Activated T-cell treated with anti-CD3 and anti-CD28 coated beads, Interleukin-2, amount 50 U/mL, for 24 hours (primary cell): ENCODE results near the gene ORM2.
A peak's percentile ranks its signal among the peaks of the same experiment; 100 is the strongest.
"Not testable (repeated sequence)": the region's sequence is repeated elsewhere in the genome, so short reads cannot be mapped to it uniquely, and the experiment has no call there.

Source experiments
- DNase-seq: peaks from one replicate; pipeline ENCODE4 v3.0.0-alpha.2; 2020
- H3K27ac Mint-ChIP-seq: 2 replicates; pipeline ENCODE4 v1.8.0; 2020; ENCODE audit warnings: mild to moderate bottlenecking, mixed read lengths
- H3K27me3 Mint-ChIP-seq: 2 replicates; pipeline ENCODE4 v1.8.0; 2020; ENCODE audit warnings: mixed read lengths
- H3K36me3 Mint-ChIP-seq: 2 replicates; pipeline ENCODE4 v1.8.0; 2020; ENCODE audit warnings: low read depth, mixed read lengths
- H3K4me1 Mint-ChIP-seq: 2 replicates; pipeline ENCODE4 v1.8.0; 2020; ENCODE audit warnings: low read depth, mixed read lengths
- H3K4me3 Mint-ChIP-seq: 2 replicates; pipeline ENCODE4 v1.8.0; 2020; ENCODE audit warnings: mild to moderate bottlenecking, moderate library complexity, mixed read lengths
- H3K9me3 Mint-ChIP-seq: 2 replicates; pipeline ENCODE4 v1.8.0; 2020; ENCODE audit warnings: mixed read lengths

The ORM2 gene

GRCh38 chr9:114315723-114316363 lies 13.8 kb upstream of the ORM2 start:
- no peak overlapping the region for H3K4me3 Mint-ChIP-seq
- H3K27ac Mint-ChIP-seq, result no peak overlapping the region
- peaks cover 11% of the 10 kb centered on the region for H3K27me3 Mint-ChIP-seq
- H3K36me3 Mint-ChIP-seq, result no peaks in the 10 kb centered on the region
- no peak for DNase-seq
- no peaks in the 10 kb centered on the region for H3K9me3 Mint-ChIP-seq
- peaks cover 1% of the 10 kb centered on the region for H3K4me1 Mint-ChIP-seq

DNA sequence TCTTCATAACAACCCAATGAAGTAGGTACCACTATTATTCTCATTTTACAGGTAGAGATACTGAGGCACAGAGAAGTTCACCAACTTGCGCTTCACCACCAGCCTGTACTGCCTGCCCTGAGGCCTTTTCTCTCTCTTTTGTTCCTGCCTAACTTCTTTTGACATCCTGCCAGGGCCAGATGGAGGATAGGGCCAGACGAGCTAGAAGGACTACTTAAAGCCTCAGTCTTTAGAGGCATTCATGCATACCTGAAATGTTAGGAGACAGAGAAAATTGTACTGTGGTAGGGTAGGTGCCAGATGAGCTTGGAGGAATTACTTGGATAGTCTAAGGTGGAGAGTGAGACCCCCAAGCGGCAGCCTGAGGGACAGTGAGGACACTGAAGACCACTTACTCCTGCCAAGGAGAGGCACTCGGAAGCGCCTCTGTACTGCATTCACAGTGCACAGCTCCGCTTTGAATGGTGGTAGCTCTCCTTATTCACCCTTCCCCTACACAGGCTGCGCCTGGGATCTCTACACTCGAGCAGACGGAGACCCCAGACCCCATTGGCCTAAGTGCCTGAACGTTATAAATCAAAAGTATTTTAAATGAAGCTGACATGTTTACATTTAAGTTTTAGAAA lies 13.0 kb upstream of the ORM2 start:
- H3K4me3 Mint-ChIP-seq, result no peak overlapping the region
- H3K4me1 Mint-ChIP-seq, result peaks cover 3% of the 10 kb centered on the region
- peaks cover 11% of the 10 kb centered on the region for H3K27me3 Mint-ChIP-seq
- no peaks in the 10 kb centered on the region for H3K36me3 Mint-ChIP-seq
- peak; percentile 9 for DNase-seq
- no peak overlapping the region for H3K27ac Mint-ChIP-seq
- no peaks in the 10 kb centered on the region for H3K9me3 Mint-ChIP-seq

- Mint-ChIP-seq H3K4me1 (peaks cover 10% of the 10 kb centered on the region), H3K36me3 (no peaks in the 10 kb centered on the region), H3K27ac (peak overlapping the region; percentile 52), H3K9me3 (no peaks in the 10 kb centered on the region), H3K4me3 (no peak overlapping the region), H3K27me3 (peaks cover 11% of the 10 kb centered on the region)
- DNase-seq, result peak; percentile 12
These were observed 11.9 kb upstream of the ORM2 start for GRCh38 chr9:114317665-114318357.

DNA sequence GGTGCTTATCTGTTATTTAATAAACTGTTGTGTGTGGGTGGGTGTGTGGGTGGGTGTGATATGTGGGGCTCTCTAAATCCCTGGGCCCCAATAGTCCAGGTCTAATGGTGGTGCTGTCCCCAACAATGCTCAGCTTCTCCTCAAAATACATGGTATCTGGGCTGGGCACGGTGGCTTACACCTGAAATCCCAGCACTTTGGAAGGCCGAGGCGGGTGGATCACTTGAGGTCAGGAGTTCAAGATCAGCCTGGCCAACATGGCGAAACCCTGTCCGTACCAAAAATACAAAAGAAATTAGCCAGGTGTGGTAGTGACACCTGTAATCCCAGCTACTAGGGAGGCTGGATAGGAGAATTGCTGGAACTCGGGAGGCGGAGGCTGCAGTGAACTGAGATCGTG lies 11.3 kb upstream of the ORM2 start:
- peaks cover 11% of the 10 kb centered on the region for H3K27me3 Mint-ChIP-seq
- H3K9me3 Mint-ChIP-seq, result no peaks in the 10 kb centered on the region
- peaks cover 10% of the 10 kb centered on the region for H3K4me1 Mint-ChIP-seq
- H3K27ac Mint-ChIP-seq, result no peak overlapping the region
- no peaks in the 10 kb centered on the region for H3K36me3 Mint-ChIP-seq
- peak; percentile 3 for DNase-seq
- H3K4me3 Mint-ChIP-seq, result no peak overlapping the region

GRCh38 chr9:114319147-114319546 lies 10.5 kb upstream of the ORM2 start:
- Mint-ChIP-seq H3K27me3 (peaks cover 11% of the 10 kb centered on the region), H3K36me3 (no peaks in the 10 kb centered on the region), H3K4me3 (no peak overlapping the region), H3K4me1 (peaks cover 10% of the 10 kb centered on the region), H3K9me3 (no peaks in the 10 kb centered on the region), H3K27ac (no peak overlapping the region)
- DNase-seq, result peak; percentile 2

GRCh38 chr9:114320710-114321109 lies 9.0 kb upstream of the ORM2 start:
- H3K27ac Mint-ChIP-seq, H3K36me3 Mint-ChIP-seq, H3K9me3 Mint-ChIP-seq, H3K4me3 Mint-ChIP-seq: not testable (repeated sequence)
- Mint-ChIP-seq H3K27me3 (peaks cover 11% of the 10 kb centered on the region), H3K4me1 (peaks cover 10% of the 10 kb centered on the region)
- peak; percentile 15 for DNase-seq

DNA sequence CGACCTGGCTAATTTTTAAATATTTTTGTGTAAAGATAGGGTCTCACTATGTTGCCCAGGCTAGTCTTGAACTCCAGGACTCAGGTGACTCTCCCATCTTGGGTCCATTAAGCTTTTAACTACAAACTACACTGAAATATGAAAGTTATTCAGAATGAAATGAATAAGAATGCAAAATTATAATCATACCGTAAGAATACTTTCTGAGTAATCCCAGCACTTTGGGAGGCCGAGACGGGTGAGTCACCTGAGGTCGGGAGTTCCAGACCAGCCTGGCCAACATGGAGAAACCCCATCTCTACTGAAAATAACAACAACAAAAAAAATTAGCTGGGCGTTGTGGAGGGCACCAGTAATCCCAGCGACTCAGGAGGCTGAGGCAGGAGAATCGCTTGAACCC lies 7.9 kb upstream of the ORM2 start:
- Mint-ChIP-seq H3K9me3 (no peaks in the 10 kb centered on the region), H3K4me1 (peaks cover 10% of the 10 kb centered on the region), H3K27ac (peak overlapping the region; percentile 55), H3K27me3 (peaks cover 11% of the 10 kb centered on the region), H3K36me3 (no peaks in the 10 kb centered on the region), H3K4me3 (no peak overlapping the region)
- no peak for DNase-seq

DNA sequence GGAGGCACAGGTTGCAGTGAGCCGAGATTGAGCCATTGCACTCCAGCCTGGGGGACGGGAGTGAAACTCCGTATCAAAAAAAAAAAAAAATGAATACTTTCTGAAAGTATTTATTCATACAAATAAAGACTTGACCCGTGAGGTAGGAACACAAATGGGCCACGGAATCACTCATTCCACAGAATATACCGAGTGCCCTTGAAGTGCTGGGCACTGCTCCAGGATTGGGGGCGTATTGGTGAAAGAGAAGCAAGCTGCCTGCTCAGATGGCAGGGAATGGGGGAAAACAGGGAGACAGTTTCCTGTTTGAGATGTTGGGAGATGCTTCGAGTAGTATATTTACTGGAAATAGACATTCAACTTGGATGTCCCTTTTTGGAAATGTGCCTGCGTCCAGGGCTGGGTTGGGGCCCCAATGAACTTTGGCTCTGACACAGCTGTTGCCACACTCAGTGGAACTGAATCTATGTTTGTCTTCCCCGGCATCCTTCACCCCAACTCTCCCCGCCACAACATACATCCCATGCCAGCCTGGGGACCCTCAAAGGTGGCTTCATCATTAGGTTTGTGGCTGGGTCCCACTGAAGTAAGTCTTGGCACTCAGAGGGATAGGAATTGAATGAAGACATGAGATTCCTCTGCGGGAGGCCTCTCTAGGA lies 7.4 kb upstream of the ORM2 start:
- H3K36me3 Mint-ChIP-seq, DNase-seq, H3K9me3 Mint-ChIP-seq, H3K4me3 Mint-ChIP-seq, H3K27ac Mint-ChIP-seq: not testable (repeated sequence)
- Mint-ChIP-seq H3K27me3 (peaks cover 11% of the 10 kb centered on the region), H3K4me1 (peaks cover 10% of the 10 kb centered on the region)

- H3K27ac Mint-ChIP-seq, result not testable (repeated sequence)
These were observed 6.7 kb upstream of the ORM2 start, which contains the start of gene ORM1 for GRCh38 chr9:114322831-114323531. ORM1 (plus strand) TSS chr9:114323098; CDS start chr9:114323134, 36 bp downstream.

GRCh38 chr9:114323849-114324248 lies 5.8 kb upstream of the ORM2 start:
- not testable (repeated sequence) for H3K27me3 Mint-ChIP-seq, H3K9me3 Mint-ChIP-seq, DNase-seq, H3K4me3 Mint-ChIP-seq, H3K4me1 Mint-ChIP-seq, H3K27ac Mint-ChIP-seq, H3K36me3 Mint-ChIP-seq

More at GRCh38 chr9:114322831-114323531, 6.7 kb upstream of the ORM2 start, which contains the start of gene ORM1:
- H3K27me3 Mint-ChIP-seq, H3K4me3 Mint-ChIP-seq, DNase-seq, H3K36me3 Mint-ChIP-seq, H3K4me1 Mint-ChIP-seq, H3K9me3 Mint-ChIP-seq: not testable (repeated sequence)

GRCh38 chr9:114324492-114324891 lies 5.2 kb upstream of the ORM2 start:
- Mint-ChIP-seq H3K27me3 (no peaks in the 10 kb centered on the region), H3K4me1 (peaks cover 9% of the 10 kb centered on the region), H3K36me3 (no peaks in the 10 kb centered on the region), H3K9me3 (no peaks in the 10 kb centered on the region), H3K4me3 (no peak overlapping the region), H3K27ac (no peak overlapping the region)
- DNase-seq, result no peak

GRCh38 chr9:114324965-114325364 lies 4.7 kb upstream of the ORM2 start:
- not testable (repeated sequence) for H3K4me1 Mint-ChIP-seq, H3K9me3 Mint-ChIP-seq, H3K36me3 Mint-ChIP-seq, H3K4me3 Mint-ChIP-seq, H3K27me3 Mint-ChIP-seq, H3K27ac Mint-ChIP-seq, DNase-seq

DNA sequence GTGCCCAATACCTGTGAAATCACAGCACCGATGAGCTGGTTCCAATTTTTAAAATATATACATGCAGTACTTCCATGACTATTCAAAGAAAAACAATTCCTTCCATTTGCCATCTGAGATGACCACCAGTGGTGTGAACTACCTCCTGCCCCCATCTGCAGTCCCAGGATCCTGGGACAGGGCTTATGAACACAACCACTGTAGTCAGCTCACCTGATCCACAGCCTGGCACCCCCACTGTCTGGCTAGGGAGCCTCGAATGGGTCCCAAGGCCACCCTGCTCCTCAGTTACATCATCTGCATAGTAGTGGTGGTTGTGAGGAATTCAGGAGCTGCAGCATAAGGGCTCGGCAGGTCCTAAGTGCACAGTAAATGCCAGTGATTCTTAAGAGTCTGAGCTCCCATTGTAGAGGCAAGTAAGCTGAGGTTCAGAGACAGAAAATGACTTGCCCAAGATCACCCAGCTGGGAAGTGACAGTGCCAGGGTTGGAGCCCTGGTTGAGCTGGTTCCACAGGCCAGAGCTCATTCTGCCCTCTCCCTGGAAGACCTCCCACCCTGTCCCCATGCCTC lies 3.9 kb upstream of the ORM2 start:
- not testable (repeated sequence) for H3K4me3 Mint-ChIP-seq, H3K36me3 Mint-ChIP-seq, H3K9me3 Mint-ChIP-seq, DNase-seq, H3K27ac Mint-ChIP-seq, H3K27me3 Mint-ChIP-seq
- H3K4me1 Mint-ChIP-seq, result peaks cover 12% of the 10 kb centered on the region

DNA sequence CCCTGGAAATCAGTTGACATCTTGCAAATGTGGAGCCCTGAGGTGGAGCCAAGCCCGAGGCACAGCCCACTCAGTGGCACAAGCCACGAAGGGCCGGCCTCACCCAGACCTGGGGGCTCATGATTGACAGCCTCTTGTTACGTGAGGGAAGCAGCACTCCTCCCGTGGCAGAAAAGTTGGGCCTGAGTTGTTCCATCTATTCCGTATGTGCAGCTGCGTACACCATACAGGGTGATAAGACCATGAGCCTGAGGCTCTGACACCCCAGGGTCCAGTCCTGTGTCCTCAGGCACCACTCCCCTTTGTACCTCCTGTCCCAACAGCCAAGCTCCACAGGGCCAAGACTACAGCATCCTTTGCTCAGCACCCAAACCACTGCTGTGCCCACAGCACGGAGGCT lies 1.9 kb upstream of the ORM2 start:
- Mint-ChIP-seq H3K9me3 (no peaks in the 10 kb centered on the region), H3K4me1 (peaks cover 15% of the 10 kb centered on the region), H3K4me3 (no peak overlapping the region), H3K27me3 (no peaks in the 10 kb centered on the region), H3K36me3 (no peaks in the 10 kb centered on the region), H3K27ac (no peak overlapping the region)
- DNase-seq, result no peak
